GM15510 (cell line): Measurements from ENCODE around the gene CMSS1.

Experiments used
- POLR2A ChIP-seq: IDR thresholded peaks from 3 replicates; pipeline ENCODE4 v1.6.1; 2011; ENCODE audit warnings: borderline replicate concordance; ENCODE audit not compliant: insufficient read length; ENCODE audit errors: extremely low read depth

The CMSS1 gene

DNA sequence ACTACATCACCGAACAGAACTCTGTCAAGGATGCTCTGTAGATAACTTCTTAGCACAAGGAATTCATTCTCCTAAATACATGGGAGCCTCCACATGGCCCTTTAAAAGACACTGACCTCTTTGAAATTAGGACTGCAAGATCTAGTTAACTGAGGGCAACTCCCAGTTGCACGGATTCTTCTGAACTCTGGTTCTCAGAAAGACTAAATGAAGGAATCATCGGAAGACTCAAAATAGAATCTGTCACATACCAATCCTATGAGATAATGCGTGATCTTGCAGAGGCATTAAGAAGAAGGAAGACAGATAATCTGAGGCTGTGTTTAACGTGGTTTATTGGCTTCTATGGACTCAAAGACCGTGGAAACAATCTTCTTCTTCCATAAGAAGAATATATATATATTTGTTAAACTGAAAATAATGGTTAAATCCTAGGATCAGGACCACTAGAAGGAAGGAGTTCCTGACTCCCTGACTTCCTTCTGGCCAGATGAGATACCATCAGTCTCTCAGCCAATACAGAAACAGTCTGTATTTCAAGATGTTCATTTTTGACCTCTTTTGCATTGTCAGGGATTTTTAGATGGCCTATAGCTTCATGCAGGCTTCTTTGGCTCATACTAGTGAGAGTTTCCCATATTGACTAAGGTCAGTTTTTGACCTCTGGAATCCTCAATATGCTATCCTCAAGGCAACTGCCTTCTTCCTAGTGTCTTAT is 409.2 kb downstream of the CMSS1 start:
- TF ChIP-seq POLR2A: no peak

DNA sequence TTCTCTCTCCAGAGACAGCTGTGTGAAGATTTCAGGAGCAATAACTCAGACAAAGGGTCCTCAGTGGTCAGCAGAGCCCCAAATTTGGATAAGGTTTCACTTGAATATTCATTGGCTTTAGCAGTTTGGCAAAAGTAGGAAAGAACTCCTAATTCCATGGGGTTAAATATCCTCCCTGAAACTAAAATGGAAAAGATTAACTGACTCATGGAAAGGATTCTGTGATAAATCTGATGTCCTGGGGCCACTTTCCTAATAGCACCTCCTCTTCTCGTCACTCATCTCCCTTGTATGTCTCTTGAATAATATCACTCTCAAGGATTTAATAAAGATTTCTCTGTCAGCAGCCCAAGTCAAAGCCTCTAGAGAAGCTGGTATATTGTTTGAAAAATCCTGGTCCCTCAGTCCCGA is 409.9 kb downstream of the CMSS1 start:
- TF ChIP-seq POLR2A: no peak

- TF ChIP-seq POLR2A: no peak
Measured at GRCh38 chr3:100228247-100228646, 410.6 kb downstream of the CMSS1 start.

- TF ChIP-seq POLR2A: no peak
Measured at GRCh38 chr3:100230710-100231109, 413.0 kb downstream of the CMSS1 start.
